WTC11 (cell line): ENCODE data around the gene WDHD1.

Source experiments
- CTCF ChIP-seq: fragments of 200-600 bp; IDR thresholded peaks from 2 replicates; pipeline ENCODE4 v1.8.0; 2022; ENCODE audit warnings: antibody characterized with exemption
- KAT7 ChIP-seq: sonication (generic); formaldehyde crosslinking; IDR thresholded peaks from 2 replicates; pipeline ENCODE4 v1.8.1; 2023; ENCODE audit warnings: missing genetic modification reagents, mild to moderate bottlenecking, borderline replicate concordance
- PRDM15 ChIP-seq: sonication (generic); formaldehyde crosslinking; IDR thresholded peaks from 2 replicates; pipeline ENCODE4 v1.8.0; 2022; ENCODE audit warnings: missing genetic modification reagents
- PREB ChIP-seq: sonication (generic); formaldehyde crosslinking; IDR thresholded peaks from 2 replicates; pipeline ENCODE4 v1.8.1; 2022; ENCODE audit warnings: mild to moderate bottlenecking, missing genetic modification reagents, moderate library complexity, borderline replicate concordance
- ZNF281 ChIP-seq: sonication (generic); formaldehyde crosslinking; IDR thresholded peaks from 2 replicates; pipeline ENCODE4 v1.8.0; 2023; ENCODE audit warnings: mild to moderate bottlenecking, missing genetic modification reagents

GRCh38 chr14:55000381-55000780 is 26.5 kb downstream of the WDHD1 start:
- TF ChIP-seq PRDM15 (no peak), PREB (CRISPR knock-in tag) (no peak), ZNF281 (CRISPR knock-in tag) (no peak), KAT7 (CRISPR knock-in tag) (no peak), CTCF (no peak)
